ENCODE measurements around the gene ATMIN.

The ATMIN gene

GRCh38 chr16:81088836-81089235 lies 53.2 kb downstream of the ATMIN start:
- no peak overlapping the region for H3K4me3 ChIP-seq (ENCODE audit: control insufficient read depth, low read depth, low read length)
- TF ChIP-seq CTCF (IDR thresholded peaks at IDR 0.05; ENCODE audit: control insufficient read depth, insufficient read depth, low read depth, low read length, missing control alignments): no peak
- DNase-seq (ENCODE audit: low read depth): no peak

- DNase-seq (ENCODE audit: low read depth): no peak
- no peak overlapping the region for H3K4me3 ChIP-seq (ENCODE audit: control insufficient read depth, low read depth, low read length)
- TF ChIP-seq CTCF (IDR thresholded peaks at IDR 0.05; ENCODE audit: control insufficient read depth, insufficient read depth, low read depth, low read length, missing control alignments): no peak
These were observed 59.2 kb downstream of the ATMIN start for GRCh38 chr16:81094771-81095251.

- peak overlapping the region; percentile 75 for H3K4me3 ChIP-seq (ENCODE audit: control insufficient read depth, low read depth, low read length)
- no peak for DNase-seq (ENCODE audit: low read depth)
- no peak for TF ChIP-seq CTCF (IDR thresholded peaks at IDR 0.05; ENCODE audit: control insufficient read depth, insufficient read depth, low read depth, low read length, missing control alignments)
These were observed 60.0 kb downstream of the ATMIN start for GRCh38 chr16:81095653-81095952.

GRCh38 chr16:81095953-81096714 lies 60.5 kb downstream of the ATMIN start, which contains the start of gene GCSH:
GCSH (minus strand) TSS chr16:81096395; CDS start chr16:81096278, 117 bp downstream.
- DNase-seq (ENCODE audit: low read depth): peak; percentile 91
- no peak for TF ChIP-seq CTCF (IDR thresholded peaks at IDR 0.05; ENCODE audit: control insufficient read depth, insufficient read depth, low read depth, low read length, missing control alignments)

GRCh38 chr16:81096715-81097208 lies 61.1 kb downstream of the ATMIN start:
- no peak for TF ChIP-seq CTCF (IDR thresholded peaks at IDR 0.05; ENCODE audit: control insufficient read depth, insufficient read depth, low read depth, low read length, missing control alignments)
- H3K4me3 ChIP-seq (ENCODE audit: control insufficient read depth, low read depth, low read length): no peak overlapping the region; the same call in 1 of the 2 replicates
- no peak for DNase-seq (ENCODE audit: low read depth)

More at GRCh38 chr16:81095953-81096714, 60.5 kb downstream of the ATMIN start, which contains the start of gene GCSH:
- H3K4me3 ChIP-seq (ENCODE audit: control insufficient read depth, low read depth, low read length): peak within 1 kb of the TSS; percentile 75
